ENCODE measurements around the gene TUBB4A. TPM values are rescaled to one million over a fixed set of nuclear protein-coding genes. Genes with fewer than 3 reads are reported as not detected.
A peak's percentile ranks its signal among the peaks of the same experiment; 100 is the strongest.

TUBB4A gene
- total and polyA plus RNA-seq, 9 donors: 0.88 to 47.1 (median 3.2) TPM; not detected in 2

GRCh38 chr19:6464070-6464873, 37.8 kb downstream of the TUBB4A start, which contains the start of gene CRB3:
Gene CRB3 (plus strand): TSS chr19:6464271. CDS start chr19:6464702, 431 bp downstream.
- H3K36me3 ChIP-seq: no peaks in the 10 kb centered on the region
- peak in 2 of 5 donors; percentile 31 to 42 for DNase-seq
- H3K4me3 ChIP-seq: peak within 1 kb of the TSS; percentile 31
- no peaks in the 10 kb centered on the region for H3K27me3 ChIP-seq
- H3K4me1 ChIP-seq (ENCODE audit: insufficient read depth): peaks cover 1% of the 10 kb centered on the region
- TF ChIP-seq EP300 (IDR thresholded peaks at IDR 0.05) (no peak), POLR2A (IDR thresholded peaks at IDR 0.05) (no peak)
- TF ChIP-seq, protein P1, sequence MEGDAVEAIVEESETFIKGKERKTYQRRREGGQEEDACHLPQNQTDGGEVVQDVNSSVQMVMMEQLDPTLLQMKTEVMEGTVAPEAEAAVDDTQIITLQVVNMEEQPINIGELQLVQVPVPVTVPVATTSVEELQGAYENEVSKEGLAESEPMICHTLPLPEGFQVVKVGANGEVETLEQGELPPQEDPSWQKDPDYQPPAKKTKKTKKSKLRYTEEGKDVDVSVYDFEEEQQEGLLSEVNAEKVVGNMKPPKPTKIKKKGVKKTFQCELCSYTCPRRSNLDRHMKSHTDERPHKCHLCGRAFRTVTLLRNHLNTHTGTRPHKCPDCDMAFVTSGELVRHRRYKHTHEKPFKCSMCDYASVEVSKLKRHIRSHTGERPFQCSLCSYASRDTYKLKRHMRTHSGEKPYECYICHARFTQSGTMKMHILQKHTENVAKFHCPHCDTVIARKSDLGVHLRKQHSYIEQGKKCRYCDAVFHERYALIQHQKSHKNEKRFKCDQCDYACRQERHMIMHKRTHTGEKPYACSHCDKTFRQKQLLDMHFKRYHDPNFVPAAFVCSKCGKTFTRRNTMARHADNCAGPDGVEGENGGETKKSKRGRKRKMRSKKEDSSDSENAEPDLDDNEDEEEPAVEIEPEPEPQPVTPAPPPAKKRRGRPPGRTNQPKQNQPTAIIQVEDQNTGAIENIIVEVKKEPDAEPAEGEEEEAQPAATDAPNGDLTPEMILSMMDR (IDR thresholded peaks at IDR 0.05): no peak
- 4 to 5% (median 5%) methylated on average over 44 to 65 of the region's 65 CpGs for WGBS, 3 donors
- no peak within 1 kb of the TSS for H3K27ac ChIP-seq
- intact Hi-C loops (cut with DNase I): no loop called here
- H3K9me3 ChIP-seq: no peaks in the 10 kb centered on the region

DNA sequence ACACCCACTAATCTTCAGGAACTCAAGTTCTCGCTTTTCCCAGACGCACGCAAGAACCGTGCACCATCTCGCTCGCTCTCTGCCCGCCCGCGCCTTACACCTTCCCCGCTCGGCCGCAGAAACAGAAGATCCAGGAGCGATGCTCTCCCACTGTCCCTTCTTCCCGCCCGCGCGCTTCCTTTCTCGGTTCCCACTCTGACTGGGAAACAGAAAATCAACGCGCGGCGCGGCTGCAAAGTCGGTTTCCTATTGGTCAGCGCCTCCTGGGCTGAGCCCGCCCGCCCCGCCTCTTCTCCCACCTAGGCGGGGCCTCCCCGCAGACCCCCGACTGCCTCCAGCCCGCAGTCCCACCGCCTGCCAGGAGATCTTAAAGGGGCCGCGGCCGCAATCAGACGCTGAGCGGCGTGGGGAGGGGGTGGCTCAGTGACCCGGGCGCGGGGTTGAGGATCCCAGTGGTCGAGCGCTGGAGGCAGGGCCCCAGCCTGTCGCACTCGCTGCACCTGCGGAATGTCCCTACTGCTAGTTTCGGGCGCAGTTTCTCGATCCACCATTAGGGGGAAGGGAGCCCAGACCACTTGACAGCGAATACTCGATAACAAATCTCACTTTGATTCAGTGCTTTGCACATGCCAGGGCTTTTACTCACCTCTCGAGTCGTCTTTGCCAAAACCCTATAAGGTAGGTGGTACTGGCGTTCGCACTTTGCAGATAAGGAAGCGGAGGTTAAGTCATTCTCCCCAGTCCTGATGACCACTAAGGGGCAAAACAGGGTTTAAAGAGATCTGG, 41.8 kb downstream of the TUBB4A start:
- TF ChIP-seq, protein P1 (IDR thresholded peaks at IDR 0.05): peak in 2 of 3 donors; percentile 70 to 80
- no peak for TF ChIP-seq POLR2A (IDR thresholded peaks at IDR 0.05)
- intact Hi-C loops (cut with DNase I): no loop called here

GRCh38 chr19:6459262-6460098, 42.6 kb downstream of the TUBB4A start, which contains the start of gene SLC25A23:
Gene SLC25A23 (minus strand): TSS chr19:6459792. CDS start chr19:6459628, 164 bp downstream.
- no peaks in the 10 kb centered on the region for H3K36me3 ChIP-seq
- peaks cover 10% of the 10 kb centered on the region for H3K4me1 ChIP-seq (ENCODE audit: insufficient read depth)
- 0 to 1% (median 1%) methylated on average over 34 to 70 of the region's 70 CpGs for WGBS, 3 donors
- intact Hi-C loops (cut with DNase I): no loop called here
- H3K27me3 ChIP-seq: no peaks in the 10 kb centered on the region
- peak; percentile 59 to 77 (median 66) for DNase-seq
- H3K27ac ChIP-seq: peak within 1 kb of the TSS; percentile 28 to 75
- peak within 1 kb of the TSS; percentile 76 for H3K4me3 ChIP-seq
- H3K9me3 ChIP-seq: peaks cover 0 to 2% of the 10 kb centered on the region in 2 donors
- TF ChIP-seq, protein P1 (IDR thresholded peaks at IDR 0.05): no peak
- no peak for TF ChIP-seq POLR2A (IDR thresholded peaks at IDR 0.05)
- no peak for TF ChIP-seq EP300 (IDR thresholded peaks at IDR 0.05)

More for the DNA sequence above, 41.8 kb downstream of the TUBB4A start:
- Histone ChIP-seq H3K4me3 (peak overlapping the region; percentile 76), H3K4me1 (ENCODE audit: insufficient read depth) (peaks cover 10% of the 10 kb centered on the region), H3K36me3 (no peaks in the 10 kb centered on the region), H3K9me3 (no peaks in the 10 kb centered on the region), H3K27ac (no peak overlapping the region), H3K27me3 (no peaks in the 10 kb centered on the region)
- peak; percentile 95 to 97 (median 96) for DNase-seq
- 0 to 1% (median 1%) methylated on average over 44 to 57 of the region's 57 CpGs for WGBS, 3 donors
